Mucosa of descending colon (tissue), 3 donors: ENCODE data around the gene GANC. TPM values are rescaled to one million over a fixed set of nuclear protein-coding genes. Genes with fewer than 3 reads are reported as not detected.

ENCODE experiments used
- ATAC-seq: fragments of 200-7000 bp; cut with Tn5 transposase; one replicate; pipeline ENCODE4 v1.9.1; 2020; ENCODE audit warnings: mild to moderate bottlenecking, moderate library complexity
- DNase-seq, 3 donors: peaks; one replicate each; pipeline ENCODE4 v3.0.0-alpha.2; 2020
- H3K36me3 ChIP-seq: fragments of 200-600 bp; one replicate; pipeline ENCODE4 v1.8.0; 2021; ENCODE audit warnings: low read depth, mild to moderate bottlenecking
- H3K4me1 ChIP-seq: fragments of 200-600 bp; one replicate; pipeline ENCODE4 v1.8.0; 2021; ENCODE audit warnings: low read depth, mild to moderate bottlenecking
- H3K4me3 ChIP-seq: fragments of 200-600 bp; one replicate; pipeline ENCODE4 v1.8.0; 2021; ENCODE audit warnings: mild to moderate bottlenecking
- H3K9me3 ChIP-seq: fragments of 200-600 bp; one replicate; pipeline ENCODE4 v1.8.0; 2021; ENCODE audit warnings: mild to moderate bottlenecking
- intact Hi-C, 2 donors: fragments of 100-400 bp; cut with DNase I in 1 of 2; cut with micrococcal nuclease in 1 of 2; formaldehyde crosslinking; loops; one replicate each; pipeline versions ENCODE4 v1.11.0 to v1.11.1; 2022; cut with DNase I, micrococcal nuclease
- total RNA-seq, 3 donors: library from RNA; stranded (reverse); fragmentation: NEBNext Ultra II Directional in 2 of 3; extraction: Animal tissue kit (Norgen Biotek cat#: 25700) in 2 of 3; gene quantifications; one replicate each; pipeline versions ENCODE4 v1.2.1 to v1.2.4, GENCODE V29; 2021 to 2023
- TF ChIP-seq, protein P1 (sequence below): fragments of 200-600 bp; IDR thresholded peaks from one replicate; pipeline ENCODE4 v1.8.0; 2022; ENCODE audit warnings: antibody characterized with exemption, mild to moderate bottlenecking
- donor health status: DM: no; HTN: no; CAD: no; lungs with moderate emphysema.
- donor health status: DM: no; HTN: no; CAD: no.
- donor health status: DM: no; HTN: yes; CAD: no.

Gene GANC
- total RNA-seq, 3 donors from 2014 or later, result 41.9 to 51.6 (median 51.3) TPM

DNA sequence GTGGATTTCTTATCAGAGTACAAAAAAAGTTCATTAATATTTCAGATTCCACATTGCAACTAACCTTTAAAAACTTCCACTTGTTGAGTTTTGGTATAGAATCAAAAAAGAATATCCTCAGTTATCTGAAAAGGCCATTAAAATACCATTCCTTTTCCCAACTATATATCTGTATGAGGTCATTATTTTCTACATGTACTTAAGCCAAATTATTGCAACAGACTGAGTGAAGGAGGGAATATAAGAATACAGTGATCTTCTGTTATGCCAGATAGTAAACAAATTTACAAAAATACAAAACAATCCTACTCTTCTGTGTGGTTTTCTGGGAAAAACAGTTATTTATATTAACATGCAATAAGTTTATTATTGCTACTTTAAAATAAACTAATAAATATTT lies 5.7 kb upstream of the GANC start:
- no peak overlapping the region for H3K4me3 ChIP-seq
- H3K36me3 ChIP-seq, result no peaks in the 10 kb centered on the region
- TF ChIP-seq, protein P1, sequence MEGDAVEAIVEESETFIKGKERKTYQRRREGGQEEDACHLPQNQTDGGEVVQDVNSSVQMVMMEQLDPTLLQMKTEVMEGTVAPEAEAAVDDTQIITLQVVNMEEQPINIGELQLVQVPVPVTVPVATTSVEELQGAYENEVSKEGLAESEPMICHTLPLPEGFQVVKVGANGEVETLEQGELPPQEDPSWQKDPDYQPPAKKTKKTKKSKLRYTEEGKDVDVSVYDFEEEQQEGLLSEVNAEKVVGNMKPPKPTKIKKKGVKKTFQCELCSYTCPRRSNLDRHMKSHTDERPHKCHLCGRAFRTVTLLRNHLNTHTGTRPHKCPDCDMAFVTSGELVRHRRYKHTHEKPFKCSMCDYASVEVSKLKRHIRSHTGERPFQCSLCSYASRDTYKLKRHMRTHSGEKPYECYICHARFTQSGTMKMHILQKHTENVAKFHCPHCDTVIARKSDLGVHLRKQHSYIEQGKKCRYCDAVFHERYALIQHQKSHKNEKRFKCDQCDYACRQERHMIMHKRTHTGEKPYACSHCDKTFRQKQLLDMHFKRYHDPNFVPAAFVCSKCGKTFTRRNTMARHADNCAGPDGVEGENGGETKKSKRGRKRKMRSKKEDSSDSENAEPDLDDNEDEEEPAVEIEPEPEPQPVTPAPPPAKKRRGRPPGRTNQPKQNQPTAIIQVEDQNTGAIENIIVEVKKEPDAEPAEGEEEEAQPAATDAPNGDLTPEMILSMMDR, result no peak
- H3K4me1 ChIP-seq, result peaks cover 25% of the 10 kb centered on the region
- no peaks in the 10 kb centered on the region for H3K9me3 ChIP-seq
- intact Hi-C loops, result no loop called here
- ATAC-seq (no peak), DNase-seq (no peak)

DNA sequence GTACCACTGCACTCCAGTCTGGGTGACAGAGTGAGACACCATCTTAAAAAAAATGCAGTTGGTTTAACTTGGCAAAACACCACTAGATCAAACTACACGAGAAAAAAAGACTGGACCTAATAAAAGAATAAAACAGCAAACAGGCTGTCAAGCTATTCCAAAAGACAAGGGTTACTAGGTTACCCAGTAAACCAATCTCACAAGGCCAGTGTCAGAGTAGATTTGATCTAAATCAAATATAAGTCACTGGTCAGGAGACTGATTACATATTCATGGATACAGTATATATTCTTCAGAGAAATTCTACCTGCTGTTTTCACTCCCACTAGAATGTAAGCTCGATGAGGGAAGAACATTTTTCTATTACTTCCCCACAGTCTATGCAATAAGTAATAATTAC lies 2.5 kb upstream of the GANC start:
- intact Hi-C loops, result no loop called here
- H3K4me1 ChIP-seq, result peaks cover 29% of the 10 kb centered on the region
- TF ChIP-seq, protein P1, result no peak
- DNase-seq, result no peak
- no peaks in the 10 kb centered on the region for H3K36me3 ChIP-seq
- H3K4me3 ChIP-seq, result no peak overlapping the region
- peak; percentile 49 for ATAC-seq
- H3K9me3 ChIP-seq, result no peaks in the 10 kb centered on the region

DNA sequence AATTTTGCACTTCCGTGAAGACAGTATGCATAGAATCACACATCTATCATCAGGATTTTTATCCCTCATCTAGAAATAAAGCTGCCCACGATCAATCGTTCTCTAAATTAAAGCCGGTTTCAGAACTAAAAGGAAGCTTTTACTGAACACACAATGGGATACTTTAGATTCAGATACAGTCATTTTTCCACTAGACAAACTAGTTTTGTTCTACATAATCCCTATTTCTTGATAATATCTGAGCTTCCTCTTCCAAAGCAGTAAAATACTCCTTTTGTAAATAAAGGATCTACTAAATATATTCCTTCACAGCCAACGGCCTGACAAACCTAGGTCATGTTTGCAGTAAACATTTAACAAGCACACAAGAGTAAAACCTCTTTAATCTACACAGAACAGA lies 2.0 kb upstream of the GANC start:
- H3K4me1 ChIP-seq, result peaks cover 33% of the 10 kb centered on the region
- intact Hi-C loops, result no loop called here
- H3K9me3 ChIP-seq, result no peaks in the 10 kb centered on the region
- H3K4me3 ChIP-seq, result no peak overlapping the region
- TF ChIP-seq, protein P1, result no peak
- no peaks in the 10 kb centered on the region for H3K36me3 ChIP-seq
- DNase-seq (peak in 1 of 3 donors; percentile 32), ATAC-seq (peak; percentile 31)

DNA sequence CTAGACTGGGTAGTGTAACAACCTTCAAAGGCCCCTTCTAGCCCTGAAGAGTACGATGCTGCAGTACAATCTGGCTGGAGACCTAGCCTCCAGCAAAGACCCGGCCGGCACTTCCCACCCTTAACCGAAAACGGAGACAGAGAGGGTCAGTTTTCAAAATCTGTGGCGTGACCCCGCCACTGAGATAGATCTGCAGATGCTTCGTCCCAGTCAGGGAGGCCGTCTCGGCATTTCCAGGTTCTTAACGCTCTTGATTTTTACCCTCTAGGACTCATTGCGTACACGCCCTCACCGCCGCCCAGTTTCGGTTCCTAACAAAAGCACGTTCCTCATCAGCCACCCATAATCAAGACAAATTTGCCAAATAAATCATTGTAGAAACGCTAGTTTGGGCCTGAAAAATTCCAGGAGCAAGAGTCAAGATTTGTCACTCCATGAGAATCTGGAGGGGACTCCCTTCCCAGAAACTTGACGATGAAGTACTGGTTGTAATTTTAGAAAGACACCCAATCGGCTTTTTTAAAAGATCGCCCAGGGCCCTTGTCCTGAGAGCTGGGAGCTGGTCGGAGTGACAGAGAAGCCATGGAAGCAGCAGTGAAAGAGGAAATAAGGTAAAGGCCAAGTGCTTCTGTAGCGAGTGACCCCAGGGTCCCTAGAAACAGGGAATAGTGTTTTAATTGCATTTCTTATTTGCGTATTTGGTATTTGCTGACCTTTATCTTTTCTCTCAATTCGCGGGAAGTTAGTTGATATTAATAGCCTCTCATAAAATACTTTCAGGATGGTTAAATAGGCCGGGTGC lies 1.1 kb downstream of the GANC start:
- Histone ChIP-seq H3K4me3 (peak overlapping the region; percentile 62), H3K36me3 (no peaks in the 10 kb centered on the region), H3K4me1 (peaks cover 34% of the 10 kb centered on the region), H3K9me3 (no peaks in the 10 kb centered on the region)
- intact Hi-C loops, result no loop called here
- ATAC-seq (peak; percentile 56), DNase-seq (peak; percentile 80 to 87 (median 84))
- TF ChIP-seq, protein P1, result no peak

DNA sequence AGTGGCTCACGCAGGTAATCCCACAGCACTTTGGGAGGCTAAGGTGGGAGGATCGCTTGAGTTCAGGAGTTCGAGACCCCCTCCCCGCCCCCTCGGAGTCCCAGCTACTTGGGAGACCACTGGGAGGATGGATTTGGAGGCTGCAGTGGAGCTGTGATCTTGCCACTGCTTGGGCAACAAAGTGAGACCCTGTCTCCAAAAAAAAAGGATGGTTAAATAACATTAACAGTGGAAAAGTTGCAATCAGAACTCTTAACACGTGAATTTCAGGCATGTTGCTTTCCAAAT lies 1.6 kb downstream of the GANC start:
- TF ChIP-seq, protein P1, result no peak
- peak in 2 of 3 donors; percentile 26 to 39 for DNase-seq
- no peaks in the 10 kb centered on the region for H3K36me3 ChIP-seq
- no peak overlapping the region for H3K4me3 ChIP-seq
- ATAC-seq, result no peak
- H3K9me3 ChIP-seq, result no peaks in the 10 kb centered on the region
- intact Hi-C loops, result no loop called here
- H3K4me1 ChIP-seq, result peaks cover 31% of the 10 kb centered on the region
